Stomach smooth muscle (tissue), 2 donors: ENCODE results near the gene NCK2.
A peak's percentile ranks its signal among the peaks of the same experiment; 100 is the strongest.

Source experiments
- H3K27ac ChIP-seq: one replicate; pipeline ENCODE4 v1.7.0; 2013; ENCODE audit warnings: mild to moderate bottlenecking, low read length, inconsistent platforms
- H3K27me3 ChIP-seq, 2 donors: one replicate each; pipeline ENCODE4 v1.7.0; 2013; ENCODE audit warnings: low read length in 2 of 2; ENCODE audit not compliant: insufficient read depth in 2 of 2, control insufficient read depth in 1 of 2
- H3K36me3 ChIP-seq, 2 donors: one replicate each; pipeline ENCODE4 v1.7.0; 2013; ENCODE audit warnings: low read length in 2 of 2; ENCODE audit not compliant: control insufficient read depth in 2 of 2, insufficient read depth in 2 of 2
- H3K4me1 ChIP-seq: one replicate; pipeline ENCODE4 v1.7.0; 2013; ENCODE audit warnings: low read length; ENCODE audit not compliant: control insufficient read depth, insufficient read depth
- H3K4me3 ChIP-seq, 2 donors: one replicate each; pipeline ENCODE4 v1.7.0; 2013; ENCODE audit warnings: low read length in 2 of 2
- H3K9ac ChIP-seq, 2 donors: one replicate each; pipeline ENCODE4 v1.7.0; 2013; ENCODE audit warnings: low read length in 2 of 2, mild to moderate bottlenecking in 1 of 2
- H3K9me3 ChIP-seq, 2 donors: one replicate each; pipeline ENCODE4 v1.7.0; 2013; ENCODE audit warnings: low read length in 2 of 2; ENCODE audit not compliant: control insufficient read depth in 2 of 2
- donor health status: healthy.
- donor health status: Pancreatic carcinoma.

The NCK2 gene

DNA sequence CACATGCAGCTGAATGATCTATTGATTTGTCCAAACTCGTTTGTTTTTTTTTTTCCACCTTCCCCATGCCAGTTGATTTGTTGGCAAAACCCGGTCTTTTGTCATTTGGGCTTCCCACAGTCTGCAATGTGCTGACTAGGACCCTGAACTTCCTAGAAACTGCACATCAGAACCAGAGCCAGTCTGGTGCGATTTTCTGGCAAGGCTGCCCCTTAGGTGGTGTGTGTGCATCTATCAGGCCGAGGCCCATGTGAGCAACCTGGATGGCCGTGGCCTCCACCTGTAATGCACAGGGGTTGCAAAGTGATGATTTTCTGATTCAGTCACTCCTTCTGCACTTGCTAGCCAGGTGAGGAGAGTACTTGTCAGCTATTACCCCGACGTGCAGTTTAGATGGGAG, 47.8 kb downstream of the NCK2 start:
- H3K27ac ChIP-seq = no peak overlapping the region
- peaks cover 45% of the 10 kb centered on the region for H3K4me1 ChIP-seq
- H3K36me3 ChIP-seq = no peaks in the 10 kb centered on the region
- no peak overlapping the region for H3K9ac ChIP-seq
- H3K27me3 ChIP-seq = no peaks in the 10 kb centered on the region
- no peak overlapping the region for H3K4me3 ChIP-seq
- H3K9me3 ChIP-seq = no peaks in the 10 kb centered on the region

DNA sequence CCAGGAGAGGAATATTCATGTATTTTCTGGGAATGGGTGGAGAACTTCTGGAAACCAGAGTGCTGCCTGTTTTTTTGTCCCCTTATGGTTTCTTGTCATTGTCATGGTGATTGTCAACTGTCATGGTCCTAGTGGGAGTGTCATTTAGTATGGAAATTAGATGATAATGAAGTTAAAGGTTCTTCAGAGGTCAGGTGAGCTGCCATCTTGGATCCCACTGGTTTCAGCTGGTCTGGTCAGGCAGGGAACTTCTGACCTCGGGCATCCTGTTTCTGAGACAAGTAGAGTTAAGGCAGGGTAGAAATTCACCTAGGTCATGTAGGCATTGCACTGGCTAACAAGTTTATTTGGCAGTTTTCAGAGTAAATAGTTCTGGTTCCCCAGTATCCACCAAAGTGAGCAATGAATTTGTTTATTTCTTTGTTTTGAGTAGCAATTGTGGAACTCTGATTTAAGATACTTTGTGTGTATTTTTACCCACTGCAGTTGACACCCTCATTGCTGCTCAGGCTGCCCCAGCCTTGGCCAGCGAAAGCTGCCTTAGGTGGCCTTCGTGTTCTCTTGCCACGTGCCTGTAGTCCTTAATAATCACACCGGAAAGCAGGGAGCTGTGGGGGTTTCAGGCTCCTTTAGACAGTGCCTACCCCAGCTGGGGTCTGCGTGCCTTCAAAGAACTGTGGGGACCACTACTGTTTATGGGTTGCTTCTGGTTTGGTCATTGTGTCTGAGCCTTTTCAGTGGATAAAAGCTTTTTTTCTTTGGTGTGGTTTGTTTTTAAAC, 48.7 kb downstream of the NCK2 start:
- H3K4me1 ChIP-seq = peaks cover 45% of the 10 kb centered on the region
- H3K27ac ChIP-seq = no peak overlapping the region
- no peaks in the 10 kb centered on the region for H3K27me3 ChIP-seq
- no peak overlapping the region for H3K4me3 ChIP-seq
- H3K9ac ChIP-seq = no peak overlapping the region
- no peaks in the 10 kb centered on the region for H3K36me3 ChIP-seq
- no peaks in the 10 kb centered on the region for H3K9me3 ChIP-seq

DNA sequence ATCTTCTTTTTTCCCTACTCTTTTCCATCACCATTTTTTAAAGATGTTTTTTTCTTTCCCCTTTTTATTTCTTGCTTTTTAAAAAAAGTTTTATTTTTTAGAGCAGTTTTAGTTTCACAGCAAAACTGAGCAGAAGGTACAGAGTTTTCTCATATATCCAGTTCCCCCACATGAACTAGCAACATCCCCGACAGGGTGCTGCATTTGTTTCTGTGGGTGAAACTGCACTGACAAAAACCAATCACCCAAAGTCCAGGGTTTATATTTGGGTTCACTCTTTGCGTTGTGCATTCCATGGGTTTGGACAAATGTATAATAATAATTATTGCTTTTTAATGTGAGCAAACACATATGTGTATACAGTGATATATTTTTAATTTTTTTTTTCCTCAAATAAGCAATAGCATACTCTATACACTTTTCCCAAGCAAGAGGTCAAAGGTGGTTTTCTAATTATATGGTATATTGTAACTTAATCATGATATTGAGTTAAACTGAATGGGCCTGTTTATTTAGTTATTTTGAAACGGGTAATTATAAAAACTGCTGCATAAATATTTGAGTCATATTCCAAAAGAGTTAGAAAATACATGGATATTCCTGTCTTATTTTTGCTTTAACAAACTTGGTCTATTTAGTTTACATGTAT, 50.3 kb downstream of the NCK2 start:
- no peaks in the 10 kb centered on the region for H3K9me3 ChIP-seq
- peak overlapping the region in 1 of 2 donors; percentile 31 for H3K4me3 ChIP-seq
- H3K9ac ChIP-seq = no peak overlapping the region
- H3K27ac ChIP-seq = no peak overlapping the region
- peaks cover 37% of the 10 kb centered on the region for H3K4me1 ChIP-seq
- no peaks in the 10 kb centered on the region for H3K36me3 ChIP-seq
- no peaks in the 10 kb centered on the region for H3K27me3 ChIP-seq

DNA sequence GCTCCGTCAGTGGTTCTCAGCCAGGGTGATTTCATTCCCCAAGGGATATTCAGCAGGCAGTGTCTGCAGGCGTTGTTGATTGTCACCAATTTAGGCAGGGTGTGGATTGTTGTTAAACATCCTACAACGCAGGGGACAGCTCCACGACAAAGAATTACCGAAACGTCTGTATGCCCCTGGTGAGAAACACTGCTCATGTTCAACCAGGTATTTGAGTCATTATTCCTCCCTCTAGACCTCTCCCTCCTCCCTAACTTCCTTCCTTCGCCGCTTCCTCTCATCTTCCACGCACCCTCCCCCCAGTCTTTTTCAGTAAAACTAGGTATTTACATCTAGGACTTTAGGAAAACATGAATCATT, 50.8 kb downstream of the NCK2 start:
- Histone ChIP-seq H3K9me3 (no peaks in the 10 kb centered on the region), H3K4me1 (peaks cover 32% of the 10 kb centered on the region), H3K27ac (no peak overlapping the region), H3K36me3 (no peaks in the 10 kb centered on the region), H3K9ac (no peak overlapping the region), H3K27me3 (no peaks in the 10 kb centered on the region), H3K4me3 (peak overlapping the region in 1 of 2 donors; percentile 31)

DNA sequence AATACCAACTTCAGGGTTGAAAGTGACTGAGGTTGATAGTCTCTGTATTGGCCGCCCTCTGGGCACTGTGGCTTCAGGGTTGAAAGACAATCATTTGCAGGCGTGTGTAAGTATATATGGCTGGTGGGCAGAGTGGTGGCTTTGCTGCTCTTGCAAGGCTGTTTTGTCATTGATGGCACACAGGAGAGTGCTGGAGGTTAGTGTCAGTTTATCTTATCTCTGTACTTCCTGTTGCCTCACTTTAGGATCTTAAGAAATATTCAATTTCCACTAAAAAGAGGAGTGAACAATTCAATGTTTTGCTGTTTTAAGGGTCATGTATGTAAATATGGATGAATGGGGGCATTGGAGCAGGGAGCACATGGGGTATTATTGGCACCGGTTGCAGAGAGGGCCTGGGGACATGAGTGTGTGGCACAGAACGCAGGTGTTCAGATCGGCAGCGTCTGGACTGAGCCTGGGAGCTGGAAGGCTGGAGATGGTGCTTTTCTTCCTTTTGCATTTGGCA, 51.5 kb downstream of the NCK2 start:
- Histone ChIP-seq H3K36me3 (no peaks in the 10 kb centered on the region), H3K4me1 (peaks cover 27% of the 10 kb centered on the region), H3K9ac (no peak overlapping the region), H3K4me3 (peak overlapping the region in 1 of 2 donors; percentile 31), H3K27ac (no peak overlapping the region), H3K9me3 (no peaks in the 10 kb centered on the region), H3K27me3 (no peaks in the 10 kb centered on the region)

DNA sequence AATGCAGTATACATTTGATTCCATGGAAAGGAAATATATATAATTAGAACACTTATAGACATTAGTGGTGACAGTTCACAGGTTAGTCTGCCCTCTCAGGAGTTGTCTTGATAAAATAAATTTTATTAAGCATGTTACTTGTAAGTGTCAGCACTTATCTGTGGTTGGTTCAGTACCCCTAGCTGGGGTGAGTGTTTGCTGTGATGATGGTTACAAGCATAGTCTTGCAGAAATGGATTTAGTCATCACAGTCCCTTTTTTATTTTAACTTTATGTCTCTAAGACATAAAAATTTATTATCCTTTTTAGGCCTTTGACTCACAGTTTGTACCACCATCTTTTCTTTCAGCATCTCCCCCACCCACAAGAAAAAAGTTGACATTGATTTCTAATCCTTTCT, 52.1 kb downstream of the NCK2 start:
- no peak overlapping the region for H3K4me3 ChIP-seq
- H3K9me3 ChIP-seq = no peaks in the 10 kb centered on the region
- peak overlapping the region; percentile 31 for H3K27ac ChIP-seq
- no peaks in the 10 kb centered on the region for H3K36me3 ChIP-seq
- H3K27me3 ChIP-seq = no peaks in the 10 kb centered on the region
- H3K4me1 ChIP-seq = peaks cover 33% of the 10 kb centered on the region
- H3K9ac ChIP-seq = no peak overlapping the region

DNA sequence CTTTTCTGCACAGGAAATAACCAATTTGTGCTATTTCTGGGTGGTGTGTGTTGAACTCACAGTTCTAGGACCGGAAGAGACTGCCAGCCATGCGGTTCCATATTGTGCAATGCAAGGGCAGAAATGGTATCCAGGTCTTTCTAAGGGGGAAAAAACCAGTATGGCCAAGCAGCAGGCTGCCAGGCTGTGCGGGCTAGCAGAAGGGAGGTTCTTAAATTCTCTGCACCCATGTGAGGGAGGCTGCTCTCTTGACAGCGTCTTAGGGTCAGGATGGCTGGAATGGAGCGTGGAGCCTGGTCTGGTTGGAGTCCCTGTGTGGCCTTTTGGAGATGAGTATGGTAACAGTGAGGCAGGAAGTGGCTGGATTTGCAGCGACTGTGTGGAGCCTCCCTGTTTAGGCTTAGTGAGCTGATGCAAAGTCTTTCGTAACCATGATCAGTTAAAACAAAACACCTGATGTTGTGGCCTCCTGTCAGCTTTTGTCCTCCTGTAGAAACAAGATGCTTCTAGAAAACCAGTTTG, 52.6 kb downstream of the NCK2 start:
- H3K36me3 ChIP-seq = peaks cover 0 to 2% of the 10 kb centered on the region in 2 donors
- H3K27ac ChIP-seq = peak overlapping the region; percentile 31
- no peaks in the 10 kb centered on the region for H3K9me3 ChIP-seq
- no peak overlapping the region for H3K9ac ChIP-seq
- H3K27me3 ChIP-seq = no peaks in the 10 kb centered on the region
- H3K4me1 ChIP-seq = peaks cover 39% of the 10 kb centered on the region
- peak overlapping the region in 1 of 2 donors; percentile 50 for H3K4me3 ChIP-seq

DNA sequence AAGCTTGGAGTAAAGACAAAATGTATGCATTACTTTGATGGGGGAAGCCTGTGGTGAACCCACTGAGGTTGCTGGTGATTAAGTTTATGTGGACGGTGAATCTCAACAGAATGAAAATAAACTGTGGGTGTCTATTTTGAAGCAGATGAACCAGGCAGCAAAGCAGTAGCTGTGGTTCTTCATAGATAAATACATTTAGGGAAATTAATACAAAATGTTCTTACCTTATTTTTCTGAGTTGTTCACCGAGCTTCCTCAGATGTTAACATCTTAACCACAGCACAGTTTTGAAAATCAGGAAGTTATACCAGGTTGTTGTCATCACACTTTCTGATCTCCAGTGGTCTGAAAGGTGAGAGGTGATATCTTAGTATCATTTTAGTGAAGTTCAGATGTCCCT, 53.9 kb downstream of the NCK2 start:
- Histone ChIP-seq H3K27ac (no peak overlapping the region), H3K36me3 (peaks cover 0 to 2% of the 10 kb centered on the region in 2 donors), H3K9ac (no peak overlapping the region), H3K27me3 (no peaks in the 10 kb centered on the region), H3K9me3 (no peaks in the 10 kb centered on the region), H3K4me1 (peaks cover 38% of the 10 kb centered on the region), H3K4me3 (no peak overlapping the region)

DNA sequence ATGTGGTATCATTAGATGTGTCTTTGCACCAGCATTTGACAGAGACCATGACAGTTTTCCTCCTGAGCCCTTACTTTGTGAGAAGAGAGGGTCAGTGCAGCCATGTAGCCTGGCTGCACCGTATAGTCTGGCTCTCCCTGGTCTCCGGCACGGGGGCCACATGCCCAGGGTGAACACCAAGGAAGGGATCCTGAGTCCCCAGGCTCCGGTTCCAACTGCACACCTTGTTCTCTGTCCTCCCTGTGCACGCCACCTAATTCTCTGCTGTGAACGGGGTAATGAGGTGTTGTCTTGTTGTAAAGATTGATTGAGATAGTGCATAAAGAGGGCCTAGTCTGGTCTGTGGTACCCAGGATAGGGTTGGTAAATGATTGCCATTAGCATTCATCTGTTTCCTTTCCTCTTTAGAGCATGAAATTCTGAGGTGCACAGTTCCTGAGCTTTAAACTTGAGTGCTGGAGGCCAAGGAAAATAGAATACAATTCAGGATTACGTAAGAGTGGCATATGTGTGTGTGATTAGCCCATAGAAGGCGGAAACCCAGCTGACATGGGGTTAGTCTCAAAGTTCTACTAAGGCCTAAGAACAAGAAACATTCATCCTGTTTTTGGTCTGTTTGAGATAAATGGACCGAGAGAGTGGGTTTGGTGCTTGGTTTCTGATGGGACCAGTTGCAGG, 55.5 kb downstream of the NCK2 start:
- H3K9me3 ChIP-seq = no peaks in the 10 kb centered on the region
- H3K4me3 ChIP-seq = no peak overlapping the region
- peaks cover 41% of the 10 kb centered on the region for H3K4me1 ChIP-seq
- no peaks in the 10 kb centered on the region for H3K27me3 ChIP-seq
- H3K36me3 ChIP-seq = peaks cover 0 to 2% of the 10 kb centered on the region in 2 donors
- no peak overlapping the region for H3K27ac ChIP-seq
- H3K9ac ChIP-seq = no peak overlapping the region

DNA sequence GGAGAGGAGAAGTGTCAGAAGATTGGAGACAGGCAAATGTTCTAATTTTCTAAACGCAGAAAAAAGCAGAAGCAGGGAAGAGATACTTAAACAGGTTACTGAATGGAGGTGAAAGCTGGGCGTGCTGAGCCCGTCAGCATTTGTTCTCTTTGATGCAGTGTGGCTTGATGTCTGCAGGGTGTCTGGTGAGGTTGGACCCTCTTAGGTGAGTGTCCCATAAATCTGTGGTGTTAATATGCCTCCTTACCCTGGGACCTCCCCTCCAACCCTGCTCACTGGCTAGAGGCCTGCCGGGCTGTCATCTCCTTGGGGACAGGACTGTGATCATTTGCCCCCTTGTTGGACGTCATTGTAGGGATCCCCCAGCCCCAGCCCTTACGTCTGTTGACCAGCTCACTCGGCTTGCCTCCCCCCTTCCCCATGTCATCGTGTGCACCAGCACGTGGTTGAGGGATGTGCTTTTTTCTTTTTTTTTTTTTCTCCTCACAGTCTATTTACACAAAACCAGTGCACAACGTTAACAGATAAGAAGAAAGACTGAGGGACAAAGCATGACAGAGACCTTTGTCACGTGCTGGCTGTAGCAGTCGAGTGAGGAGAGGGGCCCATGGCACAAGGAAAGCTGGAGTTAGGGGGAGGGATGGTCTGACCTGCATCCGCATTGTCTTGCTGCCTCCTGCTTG, 56.4 kb downstream of the NCK2 start:
- Histone ChIP-seq H3K9me3 (no peaks in the 10 kb centered on the region), H3K27me3 (no peaks in the 10 kb centered on the region), H3K36me3 (peaks cover 0 to 2% of the 10 kb centered on the region in 2 donors), H3K4me3 (no peak overlapping the region), H3K4me1 (peaks cover 34% of the 10 kb centered on the region), H3K9ac (no peak overlapping the region), H3K27ac (no peak overlapping the region)
